ENCODE measurements around the gene SCNN1A.

SCNN1A gene

DNA sequence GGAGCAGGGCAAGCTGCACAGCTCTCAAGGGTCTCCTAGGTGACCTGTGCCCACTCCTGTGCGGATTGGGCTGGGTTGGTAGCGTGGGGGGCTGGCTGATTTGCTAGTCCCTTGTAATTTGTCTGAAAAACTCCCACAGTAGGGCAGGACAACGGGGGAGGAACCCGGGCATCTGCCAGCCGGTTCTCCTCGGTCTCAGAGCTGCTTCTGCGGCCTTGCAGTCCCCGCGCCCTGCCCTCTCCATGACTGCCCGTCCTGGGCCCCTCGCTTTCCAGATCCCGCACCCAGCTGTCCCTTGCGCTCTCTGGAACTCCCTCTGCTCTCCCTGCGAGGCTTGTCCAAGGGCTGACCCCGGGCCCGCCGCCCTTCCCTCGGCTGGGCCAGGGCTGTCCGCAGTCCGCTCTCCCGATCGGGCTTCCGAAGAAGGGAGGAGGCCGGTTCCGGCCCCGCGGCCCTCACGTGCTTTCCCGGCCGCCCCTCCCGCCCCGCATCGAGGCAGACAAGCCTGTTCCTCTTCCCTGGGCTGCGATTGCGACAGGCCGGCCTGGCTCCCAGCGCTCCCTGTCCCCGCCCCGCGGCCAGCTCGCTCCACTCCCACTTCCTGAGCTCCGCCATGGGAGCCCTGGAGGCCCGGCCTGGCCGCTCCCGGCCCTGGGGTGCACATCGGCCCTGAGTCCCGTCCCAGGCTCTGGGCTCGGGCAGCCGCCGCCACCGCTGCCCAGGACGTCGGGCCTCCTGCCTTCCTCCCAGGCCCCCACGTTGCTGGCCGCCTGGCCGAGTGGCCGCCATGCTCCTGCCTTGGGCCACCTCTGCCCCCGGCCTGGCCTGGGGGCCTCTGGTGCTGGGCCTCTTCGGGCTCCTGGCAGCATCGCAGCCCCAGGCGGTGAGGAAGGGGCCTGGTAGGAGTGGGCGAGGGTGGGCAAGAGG lies 8.5 kb upstream of the SCNN1A start, which contains the start of gene LTBR:
TSS of gene LTBR (plus strand) at position 591 of the 927 bp plus-strand sequence. CDS start at position 788, 197 bp downstream.
- DNase-seq = no peak

DNA sequence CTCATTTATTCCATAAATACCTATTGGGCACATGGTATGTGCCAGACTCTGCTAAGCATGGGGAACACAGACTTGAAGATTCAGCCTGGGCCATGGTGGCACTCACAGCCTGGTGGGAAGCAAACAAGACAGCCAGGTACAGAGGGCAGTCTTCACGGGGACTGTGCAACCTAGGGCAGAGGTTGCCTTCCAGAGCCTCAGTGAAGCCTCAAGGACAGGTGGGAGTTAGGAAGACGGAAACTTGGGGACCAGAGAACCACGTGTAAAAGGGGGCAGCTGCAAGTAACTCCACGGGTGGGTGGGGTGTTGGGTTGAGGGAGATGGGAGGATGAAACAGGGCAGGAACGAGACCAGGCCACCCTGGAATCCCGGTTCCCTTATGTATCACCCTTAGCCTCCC lies 7.6 kb upstream of the SCNN1A start:
- no peak for DNase-seq

DNA sequence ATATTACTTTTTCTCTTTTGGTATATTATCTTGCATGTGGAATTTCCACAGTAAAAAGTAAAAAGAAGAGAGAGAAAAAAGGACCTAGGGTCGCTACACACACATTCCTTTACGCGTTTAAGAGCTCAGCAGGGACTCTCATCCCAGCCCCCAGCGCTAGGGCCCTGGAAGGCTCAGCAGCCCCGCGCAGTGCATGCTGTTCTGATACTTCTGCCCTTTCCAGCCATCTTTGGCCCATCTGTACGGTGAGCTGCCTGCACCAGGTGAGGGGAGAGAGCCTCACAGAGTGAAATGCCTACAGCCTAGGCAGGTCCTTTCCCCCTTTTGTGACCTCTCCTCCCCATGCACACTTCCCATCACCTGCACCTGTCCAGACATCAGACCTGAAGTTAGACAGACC lies 7.0 kb upstream of the SCNN1A start:
- DNase-seq = no peak

DNA sequence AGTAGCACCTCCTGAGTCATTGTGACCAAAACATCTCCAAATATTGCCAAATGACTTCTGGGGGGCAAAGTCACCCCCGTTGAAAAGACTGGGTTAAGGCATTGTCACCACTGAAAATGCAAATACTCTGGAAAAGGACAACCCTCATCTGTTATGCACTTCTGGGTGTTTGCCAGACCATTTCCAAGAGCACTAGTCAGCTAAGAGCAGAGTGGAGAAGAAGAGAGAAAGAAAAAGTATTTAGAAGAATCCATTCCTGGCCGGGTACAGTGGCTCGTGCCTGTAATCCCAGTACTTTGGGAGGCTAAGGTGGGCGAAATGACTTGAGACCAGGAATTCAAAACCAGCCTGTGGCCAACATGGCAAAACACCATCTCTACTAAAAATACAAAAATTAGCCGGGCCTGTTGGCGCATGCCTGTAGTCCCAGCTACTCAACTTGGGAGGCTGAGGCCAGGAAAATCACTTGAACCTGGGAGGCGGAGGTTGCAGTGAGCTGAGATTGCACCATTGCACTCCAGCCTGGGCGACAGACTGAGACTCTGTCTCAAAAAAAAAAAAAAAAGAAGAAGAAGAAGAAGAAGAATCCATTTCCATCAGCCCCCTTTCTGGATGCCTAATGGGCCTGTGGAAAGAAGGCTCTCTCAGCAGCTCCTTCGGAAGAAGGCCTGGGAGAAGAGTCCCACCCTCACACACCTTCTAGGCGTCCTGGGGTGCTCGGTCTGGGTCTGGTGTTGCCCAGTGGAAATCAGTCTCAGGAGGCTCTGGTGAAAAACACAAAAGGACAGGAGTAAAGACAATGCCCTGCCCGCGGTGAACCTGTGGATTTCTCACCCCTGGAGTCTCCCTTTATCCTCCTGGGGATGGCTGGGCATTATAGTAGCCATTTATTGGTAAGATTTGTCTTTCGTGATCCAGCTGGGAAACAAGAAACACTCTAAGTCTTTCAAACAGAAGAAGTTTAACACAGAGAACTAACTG lies 5.1 kb upstream of the SCNN1A start:
- no peak for DNase-seq

DNA sequence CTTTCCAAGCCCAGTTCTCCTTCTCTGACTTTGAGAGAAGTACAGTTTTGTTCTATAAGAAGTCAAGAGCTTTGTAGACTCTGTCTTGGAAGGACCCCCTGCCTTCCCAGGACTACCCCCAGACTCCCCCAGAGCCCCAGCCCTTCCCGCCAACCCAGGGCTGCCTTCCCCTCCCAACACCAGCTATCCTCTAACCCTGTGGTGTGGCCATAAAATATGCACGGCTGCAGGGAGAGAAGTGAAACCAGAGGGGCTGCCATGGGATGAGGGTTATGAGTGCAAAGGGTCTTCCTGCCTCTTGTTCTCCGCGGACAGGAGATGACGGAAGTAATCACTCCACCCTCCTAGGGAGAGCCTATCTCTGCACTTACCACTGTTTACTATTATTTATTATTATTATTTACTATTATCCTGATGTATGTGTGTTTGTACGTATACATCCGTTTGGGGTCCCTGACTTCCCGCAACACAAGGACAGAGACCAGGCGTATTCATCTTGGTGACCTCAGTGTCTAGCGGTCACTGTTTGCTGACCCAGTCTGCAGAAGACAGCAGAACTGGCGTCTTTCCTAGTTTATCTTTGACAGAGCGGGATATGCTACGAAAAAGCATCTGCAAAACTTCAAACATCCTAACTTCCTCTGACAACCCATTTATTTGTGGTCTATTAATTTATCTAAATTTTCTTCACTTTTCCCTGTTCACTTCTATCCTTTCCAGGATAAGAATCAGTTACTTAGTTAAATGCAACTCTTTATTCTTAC lies 3.5 kb upstream of the SCNN1A start:
- DNase-seq = no peak

DNA sequence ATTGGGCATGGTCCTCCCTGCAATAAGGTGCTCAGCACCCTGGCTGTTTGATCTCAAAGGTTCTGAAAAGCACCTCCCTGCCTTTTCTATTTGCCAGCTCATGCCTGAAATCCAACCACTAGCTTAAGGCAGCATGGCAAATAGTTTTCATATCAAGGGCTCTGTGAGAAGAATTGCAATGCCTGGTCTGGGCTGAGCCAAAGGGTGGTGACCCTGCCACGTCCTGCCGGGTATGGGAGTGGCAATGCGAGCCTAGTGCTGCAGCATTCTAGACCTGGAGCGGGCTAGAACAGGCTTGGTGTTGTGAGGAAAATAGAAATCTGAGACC lies 2.3 kb upstream of the SCNN1A start:
- no peak for DNase-seq

DNA sequence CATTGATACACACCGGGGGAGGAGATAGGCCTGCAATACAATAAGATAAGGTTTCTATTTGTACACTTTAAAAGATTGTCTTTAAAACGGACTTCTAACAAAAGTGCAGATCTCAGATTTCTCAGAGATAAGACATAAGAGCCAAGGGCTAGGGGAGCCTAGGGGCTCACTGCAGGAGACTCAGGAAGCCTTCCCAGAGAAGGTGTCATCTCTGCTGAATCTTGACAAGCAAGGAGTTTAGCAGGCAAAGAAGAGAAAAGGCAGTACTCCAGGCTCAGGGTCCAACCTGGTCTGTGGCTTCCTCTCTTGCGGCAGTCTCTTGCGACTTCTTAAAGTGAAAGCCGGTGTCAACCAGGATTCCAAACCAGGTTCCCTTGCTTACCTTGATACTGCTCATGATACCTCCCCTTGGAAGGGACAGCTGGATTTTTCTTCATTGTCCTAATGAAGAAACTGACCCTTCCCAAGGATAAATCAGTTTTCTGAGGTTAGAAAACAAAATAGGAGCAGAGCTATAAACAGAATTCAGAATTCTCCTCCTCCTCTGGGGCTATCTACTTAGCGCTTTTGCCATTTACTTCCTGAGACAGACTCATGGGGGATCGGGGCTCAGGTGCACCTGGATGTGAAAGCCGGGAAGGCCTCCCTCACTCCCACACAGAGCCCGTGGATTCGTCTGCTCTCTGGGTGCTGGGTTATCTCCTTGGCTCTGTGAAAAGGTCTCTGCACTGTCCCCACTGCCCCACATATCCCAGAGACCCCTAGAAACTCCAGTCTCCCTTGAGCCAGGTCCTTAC lies 1.7 kb upstream of the SCNN1A start:
- no peak for DNase-seq

DNA sequence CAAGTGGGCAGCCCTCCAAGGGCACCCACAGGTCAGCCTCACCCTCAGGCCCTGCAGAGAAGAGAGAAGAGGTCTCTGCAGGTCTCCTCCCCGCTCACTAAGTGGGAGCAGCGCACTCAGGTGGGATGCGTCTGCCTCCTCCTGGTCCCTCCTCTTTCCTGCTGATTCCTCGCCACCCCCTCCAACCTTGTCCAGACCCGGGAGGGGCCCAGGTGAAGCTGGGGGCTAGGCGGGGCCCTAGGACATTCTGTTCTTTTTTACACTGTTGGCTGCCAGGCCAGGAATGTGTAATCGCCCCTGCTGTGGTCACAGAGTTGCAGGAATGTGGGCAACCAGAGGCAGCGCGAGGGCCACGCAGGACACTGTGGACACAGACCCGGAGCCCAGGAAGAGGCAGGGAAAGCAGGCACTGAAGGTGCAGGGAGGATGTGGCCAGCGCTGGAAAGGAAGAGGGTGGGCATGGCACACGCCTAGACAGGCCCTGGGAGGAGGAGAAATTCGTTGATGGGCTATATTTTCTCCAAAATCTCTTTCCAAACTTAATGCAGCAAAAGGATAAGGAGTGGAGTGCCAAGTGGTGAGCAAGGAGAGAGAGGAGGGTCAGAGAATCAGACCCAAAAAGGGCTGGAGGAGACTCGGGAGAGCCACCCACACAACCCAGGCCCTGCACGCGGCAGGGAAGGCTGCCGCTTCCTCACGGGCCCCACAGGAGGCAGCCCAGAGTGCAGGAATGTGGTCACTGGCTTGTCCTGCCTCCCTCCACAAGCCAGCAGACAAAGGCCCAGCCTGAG lies 911 bp upstream of the SCNN1A start:
- no peak for DNase-seq

DNA sequence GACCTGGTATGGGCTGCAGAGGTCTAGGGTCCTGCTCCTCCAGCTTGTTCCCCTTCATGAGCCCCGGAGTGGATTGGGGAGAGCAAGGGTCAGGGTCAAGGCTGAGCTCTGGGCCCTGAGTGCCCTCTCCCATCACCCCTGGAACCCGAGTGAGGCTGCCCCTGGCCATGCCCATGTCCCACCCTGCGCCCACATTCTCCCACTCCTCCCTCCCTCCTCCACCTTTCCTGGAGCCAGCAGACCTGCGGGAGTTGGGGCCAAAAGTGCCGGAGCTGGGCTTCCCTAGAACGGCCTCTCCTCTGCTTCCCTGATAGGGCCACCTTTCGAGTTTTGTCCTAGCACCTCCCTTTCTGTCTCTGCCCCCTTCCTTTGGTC lies 590 bp downstream of the SCNN1A start:
- no peak for DNase-seq

DNA sequence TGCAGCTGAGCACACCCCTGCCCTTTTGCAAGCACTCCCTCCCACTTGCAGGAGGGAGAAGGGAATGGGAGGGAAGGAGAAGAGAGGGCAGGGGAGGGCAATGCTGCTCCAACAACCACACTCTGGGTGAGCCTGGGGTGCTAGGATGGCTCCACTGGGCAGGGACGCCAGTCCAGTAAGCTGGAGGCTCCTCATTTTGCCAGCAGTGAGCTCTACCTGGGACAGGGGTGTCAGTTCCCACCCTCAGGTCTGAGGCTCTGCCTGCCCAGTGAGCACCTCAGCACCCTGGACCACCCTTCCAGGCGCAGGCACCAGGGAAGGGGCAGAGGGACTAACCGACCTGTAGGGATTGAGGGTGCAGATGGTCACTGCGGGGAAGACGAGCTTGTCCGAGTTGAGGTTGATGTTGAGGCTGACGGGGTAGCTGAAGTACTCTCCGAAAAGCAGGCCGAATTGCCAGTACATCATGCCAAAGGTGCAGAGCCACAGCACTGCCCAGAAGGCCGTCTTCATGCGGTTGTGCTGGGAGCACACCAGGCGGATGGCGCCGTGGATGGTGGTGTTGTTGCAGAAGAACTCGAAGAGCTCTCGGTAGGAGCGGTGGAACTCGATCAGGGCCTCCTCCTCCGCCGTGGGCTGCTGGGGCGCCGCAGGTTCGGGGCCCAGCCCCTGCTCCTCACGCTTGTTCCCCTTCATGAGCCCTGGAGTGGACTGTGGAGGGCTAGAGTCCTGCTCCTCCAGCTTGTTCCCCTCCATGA lies 1.2 kb downstream of the SCNN1A start:
- no peak for DNase-seq

DNA sequence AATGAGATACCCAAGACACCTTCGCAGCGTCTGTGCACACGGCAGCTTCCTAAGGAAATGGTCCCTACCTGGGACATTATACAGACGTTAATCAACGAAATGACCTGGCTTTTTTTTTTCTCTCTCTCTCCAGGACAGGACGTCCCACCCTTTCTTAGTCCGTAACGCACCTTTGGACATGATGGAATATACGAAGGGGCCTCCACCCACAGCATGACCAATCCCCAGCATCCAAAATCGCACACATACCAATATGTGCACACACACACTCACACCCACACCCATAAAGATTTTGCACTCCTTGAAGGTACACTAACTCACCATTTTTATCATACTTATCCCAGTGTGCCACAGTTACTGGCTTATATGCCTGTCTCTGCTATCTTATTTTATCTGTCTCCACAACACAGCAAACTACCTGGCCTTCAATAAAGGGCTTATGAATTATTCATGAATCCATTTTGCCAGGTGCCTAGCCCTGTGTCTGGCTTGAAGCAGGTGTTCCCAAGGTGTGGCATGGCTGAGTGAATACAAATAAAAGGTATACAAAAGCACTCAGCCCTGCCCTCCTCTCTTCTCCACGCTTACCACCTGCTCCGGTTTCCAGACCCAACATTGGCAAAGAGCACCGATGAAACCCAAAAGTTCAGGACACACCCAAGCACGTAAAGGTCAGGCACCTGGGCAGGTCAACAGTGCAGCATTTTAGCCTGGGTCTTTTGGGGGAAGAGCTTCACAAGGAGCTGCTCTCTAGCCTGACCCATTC lies 2.2 kb downstream of the SCNN1A start:
- DNase-seq = peak; percentile 78

DNA sequence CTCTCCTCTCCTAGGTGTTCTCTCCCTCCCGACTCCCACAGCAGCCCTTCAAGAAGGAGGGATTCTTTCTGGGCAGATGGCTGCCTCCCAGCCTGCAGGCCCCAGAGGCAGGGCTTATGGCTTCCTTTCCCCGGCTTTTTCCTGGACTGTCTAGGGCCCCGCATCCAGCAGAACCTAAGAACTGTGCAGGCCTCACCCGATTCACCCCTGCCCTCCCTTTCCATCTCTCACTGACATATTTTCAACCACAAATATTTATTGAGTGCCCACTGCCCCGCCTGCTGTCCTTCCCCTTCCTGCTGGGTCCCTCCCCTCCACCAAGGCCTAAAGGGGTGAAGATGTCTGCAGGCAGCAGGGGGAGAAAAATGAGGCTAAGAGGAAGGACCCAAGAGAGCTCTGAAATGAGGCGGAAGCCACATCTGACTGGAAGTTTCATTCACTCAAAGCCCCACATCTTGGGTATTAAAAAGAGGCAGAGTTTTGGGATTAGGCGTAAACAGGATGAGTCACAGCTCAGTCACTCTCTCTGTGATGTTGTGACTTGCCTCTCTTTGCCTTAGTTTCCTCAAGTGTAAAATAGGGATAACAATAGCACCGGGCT lies 2.9 kb downstream of the SCNN1A start:
- no peak for DNase-seq

DNA sequence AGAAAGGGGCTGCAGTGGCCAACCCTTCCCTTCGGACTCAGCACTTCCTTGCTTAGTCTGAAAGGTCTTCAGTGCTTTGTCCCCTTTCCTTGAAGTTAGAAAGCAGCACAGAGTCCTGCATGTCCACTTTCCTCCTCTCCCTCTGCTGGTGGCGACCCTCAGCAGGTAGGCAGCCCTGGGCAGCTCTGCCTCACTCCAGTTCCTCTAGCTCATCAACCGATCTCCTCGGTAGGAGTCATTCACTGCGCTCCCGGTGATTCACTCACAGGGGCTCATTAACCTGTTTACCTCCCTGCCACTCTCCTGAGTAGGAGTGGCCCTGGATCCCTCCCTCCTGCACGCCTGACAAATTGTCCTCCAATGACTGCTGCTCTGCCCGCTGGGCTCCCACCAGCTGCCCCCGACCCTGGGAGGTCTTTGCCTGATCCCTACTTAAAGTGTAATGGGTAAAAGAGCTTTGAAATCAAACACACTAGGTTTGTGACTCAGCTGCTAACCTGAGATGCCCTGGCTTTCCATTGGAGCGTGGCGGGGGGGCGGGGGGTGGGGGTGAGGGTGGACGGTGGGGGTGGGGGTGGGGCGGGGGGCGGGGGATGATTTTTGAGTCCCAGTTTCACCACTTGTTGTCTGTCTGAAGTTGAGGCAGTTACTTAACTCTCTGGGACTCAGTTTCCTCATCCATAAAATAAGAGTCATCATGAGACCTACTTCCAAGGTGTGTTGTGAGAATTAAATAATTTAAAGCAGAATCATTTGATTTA lies 4.2 kb downstream of the SCNN1A start:
- DNase-seq = peak; percentile 92

DNA sequence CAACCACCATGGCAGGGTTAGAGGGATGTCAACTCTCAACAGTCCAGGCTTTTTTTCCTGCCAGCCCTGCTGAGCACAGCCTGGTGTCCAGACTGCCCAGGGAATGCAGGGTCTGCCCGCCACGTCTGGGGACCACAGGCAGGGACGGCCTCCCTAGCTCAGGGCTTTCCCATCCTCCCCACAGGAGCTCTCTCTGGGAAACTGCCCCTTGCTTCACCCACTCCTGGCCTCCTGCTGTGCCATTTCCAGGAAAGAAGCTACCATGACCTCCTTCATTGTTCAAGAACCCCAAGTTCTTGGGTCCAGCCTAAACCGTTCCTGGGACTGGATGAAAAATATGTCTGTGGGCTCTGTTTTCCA lies 4.8 kb downstream of the SCNN1A start:
- no peak for DNase-seq

DNA sequence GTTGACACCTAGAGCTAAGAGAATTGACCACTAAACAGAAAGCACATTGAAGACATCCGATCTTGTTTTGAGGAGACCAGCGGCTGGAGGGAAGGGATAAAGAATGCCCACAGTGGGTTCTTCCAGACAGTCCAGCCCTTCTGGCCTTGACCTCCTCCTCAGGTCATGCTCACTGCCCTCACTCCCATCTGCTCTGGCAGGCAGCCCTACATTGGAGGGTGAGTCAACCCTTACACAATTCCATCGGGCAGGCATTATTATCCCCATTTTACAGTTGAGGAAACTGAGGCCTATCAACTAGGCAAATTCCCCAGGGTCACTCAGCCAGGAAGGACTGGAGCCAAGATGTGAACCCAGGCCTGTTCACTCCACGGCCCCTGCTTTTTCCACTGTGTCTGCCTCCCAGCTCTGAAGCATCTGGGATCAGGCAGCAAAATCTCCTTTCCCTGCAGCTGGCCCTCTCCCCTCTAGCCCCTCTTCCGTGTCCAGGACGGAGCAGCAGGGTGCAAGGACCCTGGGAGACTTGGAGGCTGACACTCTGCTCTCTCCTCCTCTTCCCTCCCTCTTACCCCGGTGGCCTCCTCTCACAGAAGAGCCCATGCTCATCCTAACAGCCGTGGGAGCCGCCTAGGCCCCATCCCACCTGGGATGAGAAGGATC lies 5.3 kb downstream of the SCNN1A start:
- no peak for DNase-seq

DNA sequence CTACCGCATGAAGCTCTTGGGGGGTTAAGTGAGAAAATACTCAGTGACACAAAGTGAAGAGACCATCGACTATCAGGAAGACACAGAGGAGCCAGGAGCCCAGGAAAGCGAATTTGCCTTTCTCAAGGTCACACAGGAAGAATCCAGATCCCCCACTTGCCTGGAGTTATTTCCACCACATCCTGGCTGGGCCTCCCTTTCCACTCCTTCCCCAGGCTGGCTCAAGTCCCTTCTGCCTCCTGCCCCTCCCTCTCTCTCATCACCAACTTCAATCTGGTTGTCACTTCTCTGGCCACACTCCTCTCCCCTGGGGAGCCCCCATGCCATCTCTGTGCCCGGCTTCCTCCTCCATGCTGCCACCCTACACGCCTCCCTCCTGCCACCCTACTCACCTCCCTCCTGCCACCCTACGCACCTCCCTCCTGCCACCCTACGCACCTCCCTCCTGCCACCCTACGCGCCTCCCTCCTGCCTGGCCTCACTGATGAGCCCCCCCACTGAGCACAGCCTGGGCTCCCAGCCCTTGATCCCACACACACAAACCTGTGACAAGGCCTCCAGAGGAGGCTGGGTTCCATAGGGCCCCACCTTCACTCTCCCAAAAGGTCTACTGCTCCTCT lies 6.3 kb downstream of the SCNN1A start:
- no peak for DNase-seq
